ENCODE measurements around the gene TNNT3. TPM values are rescaled to one million over a fixed set of nuclear protein-coding genes. Genes with fewer than 3 reads are reported as not detected.

TNNT3 gene
- total and polyA plus RNA-seq, 8 donors: 1.7 to 4.4 (median 2.5) TPM

GRCh38 chr11:1906611-1907423 is 12.7 kb upstream of the TNNT3 start:
- intact Hi-C loops (cut with DNase I): no loop called here
- H3K9me3 ChIP-seq: no peaks in the 10 kb centered on the region
- no peak overlapping the region for H3K27ac ChIP-seq
- H3K4me3 ChIP-seq: no peak overlapping the region
- H3K4me1 ChIP-seq: no peaks in the 10 kb centered on the region
- ATAC-seq (no peak), DNase-seq (peak in 1 of 4 donors; percentile 31)
- no peaks in the 10 kb centered on the region for H3K36me3 ChIP-seq
- H3K27me3 ChIP-seq: no peaks in the 10 kb centered on the region
- no peak for TF ChIP-seq CTCF (IDR thresholded peaks at IDR 0.05)

- no peak for TF ChIP-seq CTCF (IDR thresholded peaks at IDR 0.05)
- Histone ChIP-seq H3K4me1 (no peaks in the 10 kb centered on the region), H3K27ac (peak overlapping the region in 1 of 2 donors; percentile 24), H3K36me3 (no peaks in the 10 kb centered on the region), H3K4me3 (no peak overlapping the region), H3K27me3 (no peaks in the 10 kb centered on the region), H3K9me3 (no peaks in the 10 kb centered on the region)
- DNase-seq (peak in 2 of 4 donors; percentile 63 to 79), ATAC-seq (no peak)
- intact Hi-C loops (cut with DNase I): no loop called here
Measured at GRCh38 chr11:1908618-1909017, 10.9 kb upstream of the TNNT3 start.

- H3K4me1 ChIP-seq: no peaks in the 10 kb centered on the region
- no peaks in the 10 kb centered on the region for H3K9me3 ChIP-seq
- ATAC-seq (no peak), DNase-seq (peak in 1 of 4 donors; percentile 6)
- H3K4me3 ChIP-seq: no peak overlapping the region
- H3K36me3 ChIP-seq: no peaks in the 10 kb centered on the region
- H3K27me3 ChIP-seq: no peaks in the 10 kb centered on the region
- intact Hi-C loops (cut with DNase I): no loop called here
- H3K27ac ChIP-seq: no peak overlapping the region
- no peak for TF ChIP-seq CTCF (IDR thresholded peaks at IDR 0.05)
Measured at GRCh38 chr11:1909524-1909923, 10.0 kb upstream of the TNNT3 start.

- Histone ChIP-seq H3K27ac (no peak overlapping the region), H3K36me3 (no peaks in the 10 kb centered on the region), H3K27me3 (no peaks in the 10 kb centered on the region), H3K4me3 (no peak overlapping the region), H3K4me1 (no peaks in the 10 kb centered on the region), H3K9me3 (no peaks in the 10 kb centered on the region)
- ATAC-seq (no peak), DNase-seq (peak in 1 of 4 donors; percentile 32)
- TF ChIP-seq CTCF (IDR thresholded peaks at IDR 0.05): no peak
- intact Hi-C loops (cut with DNase I): no loop called here
Measured at GRCh38 chr11:1912289-1912878, 7.1 kb upstream of the TNNT3 start.

- Histone ChIP-seq H3K9me3 (no peaks in the 10 kb centered on the region), H3K27ac (no peak overlapping the region), H3K36me3 (no peaks in the 10 kb centered on the region), H3K27me3 (no peaks in the 10 kb centered on the region), H3K4me3 (no peak overlapping the region), H3K4me1 (no peaks in the 10 kb centered on the region)
- intact Hi-C loops (cut with DNase I): no loop called here
- DNase-seq (peak in 1 of 4 donors; percentile 58), ATAC-seq (no peak)
- TF ChIP-seq CTCF (IDR thresholded peaks at IDR 0.05): no peak
Measured at GRCh38 chr11:1913271-1914060, 6.0 kb upstream of the TNNT3 start.

All from left lung (tissue), 10 donors.